ENCODE measurements around the gene PID1. TPM values are rescaled to one million over a fixed set of nuclear protein-coding genes. Genes with fewer than 3 reads are reported as not detected.

The PID1 gene
- total and polyA plus RNA-seq, 8 donors = 2.9 to 13.5 (median 4.7) TPM

DNA sequence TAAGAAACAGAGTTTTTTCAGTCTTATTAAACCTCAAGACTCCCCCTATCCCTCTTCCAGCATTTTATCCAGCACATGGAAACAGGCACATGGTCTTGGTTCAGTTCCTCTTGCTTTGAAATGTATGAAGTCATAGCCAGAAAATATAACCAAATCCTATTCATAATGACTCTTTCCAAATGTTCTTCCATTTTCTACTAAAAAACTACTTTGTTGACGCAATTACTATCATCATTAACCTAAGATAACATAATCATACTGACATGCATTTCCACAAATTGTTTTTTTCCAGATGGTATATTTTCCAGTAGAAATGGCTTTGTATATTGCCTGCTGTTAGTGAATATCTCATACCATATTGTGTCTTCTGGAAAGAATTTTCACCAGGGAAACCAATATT lies 261.3 kb downstream of the PID1 start:
- Histone ChIP-seq H3K9me3 (no peaks in the 10 kb centered on the region), H3K27me3 (no peaks in the 10 kb centered on the region), H3K27ac (no peak overlapping the region), H3K4me3 (no peak overlapping the region), H3K4me1 (no peaks in the 10 kb centered on the region), H3K36me3 (no peaks in the 10 kb centered on the region)
- intact Hi-C loops (cut with DNase I) = no loop called here
- ATAC-seq (no peak), DNase-seq (no peak), FAIRE-seq (no peak)
- 58 to 62% methylated on average over 1 of the region's 1 CpG for WGBS, 2 donors
- TF ChIP-seq, protein P1, sequence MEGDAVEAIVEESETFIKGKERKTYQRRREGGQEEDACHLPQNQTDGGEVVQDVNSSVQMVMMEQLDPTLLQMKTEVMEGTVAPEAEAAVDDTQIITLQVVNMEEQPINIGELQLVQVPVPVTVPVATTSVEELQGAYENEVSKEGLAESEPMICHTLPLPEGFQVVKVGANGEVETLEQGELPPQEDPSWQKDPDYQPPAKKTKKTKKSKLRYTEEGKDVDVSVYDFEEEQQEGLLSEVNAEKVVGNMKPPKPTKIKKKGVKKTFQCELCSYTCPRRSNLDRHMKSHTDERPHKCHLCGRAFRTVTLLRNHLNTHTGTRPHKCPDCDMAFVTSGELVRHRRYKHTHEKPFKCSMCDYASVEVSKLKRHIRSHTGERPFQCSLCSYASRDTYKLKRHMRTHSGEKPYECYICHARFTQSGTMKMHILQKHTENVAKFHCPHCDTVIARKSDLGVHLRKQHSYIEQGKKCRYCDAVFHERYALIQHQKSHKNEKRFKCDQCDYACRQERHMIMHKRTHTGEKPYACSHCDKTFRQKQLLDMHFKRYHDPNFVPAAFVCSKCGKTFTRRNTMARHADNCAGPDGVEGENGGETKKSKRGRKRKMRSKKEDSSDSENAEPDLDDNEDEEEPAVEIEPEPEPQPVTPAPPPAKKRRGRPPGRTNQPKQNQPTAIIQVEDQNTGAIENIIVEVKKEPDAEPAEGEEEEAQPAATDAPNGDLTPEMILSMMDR (IDR thresholded peaks at IDR 0.05) = no peak

DNA sequence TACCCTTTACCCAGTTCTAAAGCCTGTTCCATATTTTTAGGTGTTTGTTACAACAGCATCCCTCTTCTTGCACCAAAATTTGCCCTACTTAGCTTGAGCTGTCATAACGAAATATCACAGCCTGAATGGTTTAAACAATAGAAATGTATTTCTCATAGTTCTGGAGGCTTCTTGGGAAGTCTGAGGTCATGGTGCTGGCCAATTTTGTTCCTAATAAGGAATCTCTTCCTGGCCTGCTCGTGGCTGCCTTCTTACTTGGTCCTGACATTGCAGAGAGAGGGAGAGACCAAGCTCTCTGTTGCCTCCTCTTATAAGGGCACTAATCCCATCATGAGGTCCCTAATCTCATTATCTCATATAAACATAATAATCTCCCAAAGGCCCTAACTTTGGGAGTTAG lies 267.8 kb downstream of the PID1 start:
- DNase-seq = no peak
- Histone ChIP-seq H3K4me1 (no peaks in the 10 kb centered on the region), H3K36me3 (no peaks in the 10 kb centered on the region), H3K27ac (no peak overlapping the region), H3K4me3 (no peak overlapping the region), H3K27me3 (no peaks in the 10 kb centered on the region), H3K9me3 (no peaks in the 10 kb centered on the region)
- whole genome bisulfite sequencing, 2 donors = 26 to 29% methylated on average over 2 of the region's 2 CpGs
- TF ChIP-seq, protein P1 (IDR thresholded peaks at IDR 0.05) = no peak
- no peak for FAIRE-seq
- no peak for ATAC-seq
- intact Hi-C loops (cut with DNase I) = no loop called here

DNA sequence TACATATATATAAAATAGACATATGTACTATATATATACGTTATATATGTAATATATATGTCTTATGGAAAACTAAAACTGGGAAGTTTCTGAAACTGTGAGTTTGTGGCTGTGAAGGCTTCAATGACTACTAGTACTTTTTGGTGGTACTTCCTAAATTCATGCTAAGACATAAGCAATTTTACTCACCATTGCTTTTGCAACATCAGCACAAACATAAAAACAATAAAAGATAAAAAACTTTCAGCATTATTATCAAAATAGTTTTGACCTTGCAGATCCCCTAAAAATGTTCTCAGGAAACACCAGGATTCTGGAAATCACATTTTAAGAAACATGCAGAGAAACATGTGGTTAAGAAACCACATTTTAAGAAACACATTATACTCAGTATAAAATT lies 269.9 kb downstream of the PID1 start:
- ATAC-seq (no peak), DNase-seq (no peak), FAIRE-seq (no peak)
- 41% methylated on average over 1 of the region's 1 CpG for WGBS, 2 donors
- Histone ChIP-seq H3K27ac (no peak overlapping the region), H3K27me3 (no peaks in the 10 kb centered on the region), H3K4me3 (no peak overlapping the region), H3K9me3 (no peaks in the 10 kb centered on the region), H3K4me1 (no peaks in the 10 kb centered on the region), H3K36me3 (no peaks in the 10 kb centered on the region)
- TF ChIP-seq, protein P1 (IDR thresholded peaks at IDR 0.05) = no peak
- intact Hi-C loops (cut with DNase I) = no loop called here

DNA sequence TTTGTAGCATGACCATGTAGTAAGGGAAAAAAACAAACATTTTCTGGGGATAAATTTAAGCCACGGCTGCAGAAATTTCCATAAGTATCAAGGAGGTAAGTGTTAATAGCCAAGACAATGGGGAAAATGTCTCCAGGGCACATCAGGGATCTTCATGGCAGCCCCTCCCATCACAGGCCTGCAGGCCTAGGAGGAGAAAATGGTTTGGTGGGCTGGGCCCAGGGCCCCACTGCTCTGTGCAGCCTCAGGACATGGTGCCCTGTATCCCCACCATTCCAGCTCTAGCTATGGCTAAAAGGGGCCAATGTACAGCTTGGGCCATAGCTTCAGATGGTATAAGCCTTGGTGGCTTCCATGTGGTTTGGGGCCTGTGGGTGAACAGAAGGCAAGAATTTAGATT lies 271.8 kb downstream of the PID1 start:
- no peaks in the 10 kb centered on the region for H3K4me1 ChIP-seq
- no peak for FAIRE-seq
- 63 to 67% methylated on average over 1 of the region's 1 CpG for WGBS, 2 donors

DNA sequence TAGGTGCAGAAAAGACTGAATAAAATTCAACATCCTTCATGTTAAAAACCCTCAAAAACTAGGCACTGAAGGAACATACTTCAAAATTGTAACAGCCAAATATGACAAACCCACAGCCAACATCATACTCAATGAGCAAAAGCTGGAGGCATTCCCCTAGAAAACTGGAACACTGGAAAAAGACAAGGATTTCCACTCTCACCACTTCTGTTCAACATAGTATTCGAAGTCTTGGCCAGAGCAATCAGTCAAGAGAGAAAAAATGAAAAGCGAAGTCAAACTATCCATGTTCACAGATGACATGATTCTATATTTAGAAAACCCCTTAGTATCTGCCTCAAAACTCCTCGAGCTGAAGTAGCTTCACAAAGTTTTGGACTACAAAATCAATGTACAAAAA lies 282.3 kb downstream of the PID1 start:
- H3K9me3 ChIP-seq = no peaks in the 10 kb centered on the region
- intact Hi-C loops (cut with DNase I) = no loop called here
- no peak for DNase-seq
- no peak overlapping the region for H3K4me3 ChIP-seq
- no peak for ATAC-seq
- TF ChIP-seq, protein P1 (IDR thresholded peaks at IDR 0.05) = no peak
- H3K27me3 ChIP-seq = no peaks in the 10 kb centered on the region
- FAIRE-seq = no peak
- no peaks in the 10 kb centered on the region for H3K4me1 ChIP-seq
- H3K36me3 ChIP-seq = no peaks in the 10 kb centered on the region
- H3K27ac ChIP-seq = no peak overlapping the region
- WGBS, 2 donors = 35 to 44% methylated on average over 3 of the region's 3 CpGs

More for the DNA sequence above, 271.8 kb downstream of the PID1 start:
- no peaks in the 10 kb centered on the region for H3K9me3 ChIP-seq
- intact Hi-C loops (cut with DNase I) = no loop called here
- no peaks in the 10 kb centered on the region for H3K36me3 ChIP-seq
- ATAC-seq (no peak), DNase-seq (no peak)
- TF ChIP-seq, protein P1 (IDR thresholded peaks at IDR 0.05) = no peak
- H3K27me3 ChIP-seq = no peaks in the 10 kb centered on the region
- H3K4me3 ChIP-seq = no peak overlapping the region
- no peak overlapping the region for H3K27ac ChIP-seq

Measured in pancreas (tissue), 10 donors.